CD4-positive, alpha-beta T cell treated with Interleukin-4 for 4 hours (primary cell): ENCODE measurements around the gene MYBPC1.

Experiments
- DNase-seq: peaks from one replicate; pipeline ENCODE4 v3.0.0-alpha.2; 2020

Gene MYBPC1

DNA sequence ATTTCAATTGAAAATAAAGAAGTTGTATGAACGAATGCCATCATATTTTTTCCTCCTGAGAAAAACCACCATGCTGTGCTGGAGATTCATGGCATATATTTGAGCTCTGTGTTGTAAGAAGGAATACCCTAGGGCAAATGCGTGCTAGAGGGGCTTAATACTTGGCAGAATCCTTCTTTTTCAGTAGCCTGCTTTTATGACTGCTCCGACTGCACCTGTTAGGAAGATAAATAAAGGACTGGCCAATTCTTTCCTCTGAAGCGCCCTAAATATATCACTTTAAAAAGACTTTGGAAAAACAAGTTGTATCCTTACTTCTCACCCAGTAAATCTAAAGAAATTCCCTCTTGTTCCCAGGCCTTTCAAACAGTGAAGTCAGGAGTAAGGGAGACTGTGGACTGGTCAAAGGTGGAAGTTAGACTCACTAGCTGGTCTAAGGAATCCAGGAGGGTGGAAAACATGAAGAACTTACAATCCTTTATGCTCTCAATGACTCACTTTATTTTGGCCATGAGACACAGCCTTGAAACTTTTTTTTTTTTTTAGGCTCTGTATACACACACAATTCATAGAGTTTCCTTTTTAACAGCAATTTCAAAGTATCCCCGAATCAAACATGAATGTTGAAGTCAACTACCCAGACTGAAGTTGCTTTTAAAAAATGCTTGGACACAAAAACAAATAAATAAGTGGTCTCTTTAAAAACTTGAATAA is 5.2 kb downstream of the MYBPC1 start:
- DNase-seq = no peak

DNA sequence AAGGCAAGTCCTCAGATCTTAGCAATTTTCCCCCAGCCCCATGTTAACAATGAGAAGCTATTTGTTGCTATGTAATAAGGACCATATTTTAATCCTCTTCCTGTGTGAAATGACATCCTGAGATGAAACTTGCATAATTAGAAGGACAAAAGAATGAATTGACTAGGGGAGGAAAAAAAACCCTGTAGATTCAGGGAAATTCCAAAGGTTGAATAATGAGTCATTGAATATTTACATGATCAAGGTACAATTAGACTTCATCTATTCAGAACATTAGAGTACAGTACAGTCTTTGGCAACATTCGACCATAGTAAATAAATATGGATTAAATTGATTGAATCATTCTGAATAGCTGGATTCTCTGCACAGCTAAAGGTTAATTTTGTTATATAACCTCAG is 9.4 kb downstream of the MYBPC1 start:
- no peak for DNase-seq

DNA sequence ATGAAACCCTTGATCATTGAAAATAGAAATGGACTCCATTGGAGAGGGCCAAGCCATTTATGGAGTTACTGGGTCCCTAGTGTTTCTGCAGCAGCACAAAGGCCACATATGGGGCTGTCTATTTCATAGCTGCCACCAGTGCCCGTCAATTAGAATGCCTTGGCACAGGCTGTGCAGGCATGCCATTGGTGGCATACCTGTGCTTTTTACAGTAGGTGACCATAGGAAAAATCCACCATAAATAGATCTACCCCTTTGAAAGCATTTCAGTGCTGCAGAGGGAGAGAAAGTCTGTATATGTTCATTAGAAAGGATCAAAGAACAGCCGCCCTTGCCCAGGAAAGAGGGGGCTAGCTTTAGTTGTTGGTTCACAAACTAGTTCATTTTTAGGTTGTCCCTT is 13.1 kb downstream of the MYBPC1 start:
- no peak for DNase-seq

DNA sequence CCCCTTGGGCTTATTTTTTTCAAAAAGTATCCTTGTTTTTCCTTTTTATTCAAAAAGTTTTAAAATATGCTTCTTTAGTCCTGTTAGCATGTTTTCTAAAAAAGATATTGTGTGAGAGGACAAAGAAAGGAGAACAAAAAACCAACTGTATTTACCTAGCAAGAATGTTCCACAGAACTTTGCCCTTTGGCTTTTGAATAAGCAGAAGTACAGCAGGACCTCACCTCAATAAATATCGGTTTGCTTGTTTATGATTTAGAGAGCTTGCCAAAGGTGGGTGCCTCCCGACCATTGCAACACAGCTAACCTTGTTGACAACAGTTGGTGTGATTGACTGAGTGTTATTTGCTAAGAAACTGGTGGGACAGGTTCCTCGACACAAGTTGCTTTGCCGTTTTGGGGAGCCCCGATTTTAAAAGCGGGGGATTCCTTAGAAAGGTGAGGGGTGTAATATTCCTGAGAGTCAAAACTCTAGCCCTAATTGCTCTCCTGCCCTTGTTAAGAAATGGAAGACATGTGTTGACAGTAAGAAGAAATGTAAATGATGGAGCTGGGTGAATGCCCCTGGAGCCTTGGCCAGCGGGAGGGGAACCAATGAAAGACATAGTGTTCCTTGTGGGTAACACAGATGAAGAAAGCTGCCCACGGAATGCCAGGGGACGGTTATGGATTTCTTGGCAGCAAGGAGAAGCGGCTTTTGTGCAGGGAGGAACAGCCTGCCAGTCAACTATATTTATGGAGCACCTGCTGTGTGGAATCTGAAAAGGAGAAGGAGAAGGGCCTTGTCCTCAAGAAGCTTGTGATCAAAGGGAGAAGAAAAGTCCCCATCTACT is 13.7 kb downstream of the MYBPC1 start:
- no peak for DNase-seq

DNA sequence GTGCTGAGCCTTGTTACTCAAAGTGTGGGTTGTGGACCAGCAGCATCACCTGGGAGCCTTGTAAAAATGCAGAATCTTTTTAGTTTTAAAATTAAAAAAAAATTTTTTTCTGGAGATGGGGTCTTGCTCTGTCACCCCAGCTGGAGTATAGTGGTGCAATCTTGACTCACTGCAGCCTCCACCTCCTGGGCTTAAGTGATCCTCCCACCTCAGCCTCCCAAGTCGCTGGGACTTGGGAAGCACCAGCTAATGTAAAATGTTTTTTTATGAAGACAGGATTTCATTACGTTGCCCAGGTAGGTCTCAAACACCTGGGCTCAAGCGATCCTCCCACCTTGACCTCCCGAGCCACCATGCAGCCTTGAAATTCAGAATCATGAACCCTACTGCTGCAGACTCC is 14.4 kb downstream of the MYBPC1 start:
- DNase-seq = no peak

DNA sequence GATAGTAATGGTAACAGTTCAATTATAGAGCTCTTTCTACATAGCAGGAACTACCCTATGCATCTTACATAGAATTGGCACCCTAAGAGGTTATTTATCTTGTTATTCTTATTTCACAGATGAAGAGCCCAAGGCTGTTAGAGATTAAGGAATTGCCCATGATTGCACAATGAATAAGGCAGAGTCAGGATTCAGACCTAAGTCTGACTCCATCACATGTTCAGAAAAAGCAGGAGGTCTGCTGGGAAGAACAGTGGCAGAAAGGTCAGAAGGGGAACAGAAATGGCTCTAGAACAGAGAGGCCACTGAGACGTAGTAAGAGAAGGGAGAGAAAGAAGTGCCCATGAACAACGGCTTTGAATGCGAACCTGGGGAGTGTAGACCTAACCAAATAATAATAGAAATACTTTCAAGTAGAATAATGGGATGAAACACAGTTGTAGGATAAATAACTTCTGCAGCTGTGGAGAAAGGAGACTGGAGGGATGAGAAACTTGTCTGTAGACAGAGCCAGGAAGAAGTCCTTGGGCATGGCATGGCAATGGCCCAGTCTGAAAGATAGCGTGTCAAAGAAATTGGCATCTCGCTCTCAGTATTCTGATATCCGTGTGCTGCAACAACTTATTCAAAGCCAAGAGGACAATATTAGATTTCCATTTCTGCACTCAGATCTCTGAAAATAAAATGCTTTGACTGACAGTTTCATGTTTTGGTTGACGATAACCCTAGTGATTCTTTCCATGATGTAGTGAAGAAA is 17.6 kb downstream of the MYBPC1 start:
- no peak for DNase-seq

DNA sequence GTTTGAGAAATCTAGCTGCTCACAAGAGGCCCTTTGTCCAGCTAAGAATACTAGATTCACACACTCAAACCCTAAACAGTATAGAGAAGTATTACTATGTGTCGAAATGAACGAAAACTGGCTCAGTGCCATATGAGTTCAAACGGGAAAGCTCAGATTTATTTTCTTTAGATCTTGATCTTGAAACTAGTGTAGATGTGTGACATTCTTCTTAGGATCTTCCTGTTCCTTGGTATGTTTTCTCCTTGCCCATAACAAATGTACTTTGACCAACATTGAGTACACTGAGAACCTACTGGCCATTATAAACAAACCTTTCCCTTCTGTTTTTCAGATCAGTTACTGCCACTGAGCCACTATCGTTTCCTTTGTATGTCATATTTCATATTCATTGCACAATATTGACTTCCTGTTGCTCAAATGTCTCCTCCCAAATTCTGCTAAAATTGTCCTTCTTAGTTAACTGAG is 21.3 kb downstream of the MYBPC1 start:
- no peak for DNase-seq

DNA sequence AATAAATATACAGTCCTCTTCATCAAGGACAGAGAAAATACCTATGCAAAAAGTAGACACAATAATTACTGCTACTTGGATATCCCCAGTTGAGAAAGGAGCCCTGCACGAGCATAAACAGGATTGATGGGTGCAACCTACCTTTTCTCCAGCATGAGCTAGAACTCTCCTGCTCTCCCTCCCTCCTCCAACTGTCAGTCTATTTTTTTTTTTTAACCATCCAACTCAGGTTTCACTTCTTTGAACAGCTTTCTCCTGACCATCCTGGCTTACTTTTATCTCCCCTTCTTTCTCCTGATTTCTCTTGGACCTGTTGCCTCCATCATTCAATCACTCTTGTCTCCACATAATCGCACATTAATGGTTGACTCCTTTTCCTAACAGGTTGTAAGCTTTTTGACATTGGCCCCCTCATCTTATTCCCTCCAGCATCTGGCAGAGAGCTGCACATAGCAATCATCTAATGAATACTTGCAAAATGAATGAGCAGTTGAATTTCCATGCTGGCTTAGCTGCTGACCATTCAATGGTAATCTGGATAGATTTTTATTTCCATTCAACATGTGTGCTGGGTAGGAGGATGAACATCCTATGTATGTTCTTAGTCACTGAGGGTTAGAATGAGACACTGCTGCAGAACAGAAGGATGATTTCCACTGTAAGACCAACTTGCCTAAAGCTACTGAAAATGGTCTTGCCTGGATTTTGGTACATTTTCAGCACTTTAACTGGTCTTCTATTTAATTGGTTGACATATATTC is 24.4 kb downstream of the MYBPC1 start:
- DNase-seq = no peak

DNA sequence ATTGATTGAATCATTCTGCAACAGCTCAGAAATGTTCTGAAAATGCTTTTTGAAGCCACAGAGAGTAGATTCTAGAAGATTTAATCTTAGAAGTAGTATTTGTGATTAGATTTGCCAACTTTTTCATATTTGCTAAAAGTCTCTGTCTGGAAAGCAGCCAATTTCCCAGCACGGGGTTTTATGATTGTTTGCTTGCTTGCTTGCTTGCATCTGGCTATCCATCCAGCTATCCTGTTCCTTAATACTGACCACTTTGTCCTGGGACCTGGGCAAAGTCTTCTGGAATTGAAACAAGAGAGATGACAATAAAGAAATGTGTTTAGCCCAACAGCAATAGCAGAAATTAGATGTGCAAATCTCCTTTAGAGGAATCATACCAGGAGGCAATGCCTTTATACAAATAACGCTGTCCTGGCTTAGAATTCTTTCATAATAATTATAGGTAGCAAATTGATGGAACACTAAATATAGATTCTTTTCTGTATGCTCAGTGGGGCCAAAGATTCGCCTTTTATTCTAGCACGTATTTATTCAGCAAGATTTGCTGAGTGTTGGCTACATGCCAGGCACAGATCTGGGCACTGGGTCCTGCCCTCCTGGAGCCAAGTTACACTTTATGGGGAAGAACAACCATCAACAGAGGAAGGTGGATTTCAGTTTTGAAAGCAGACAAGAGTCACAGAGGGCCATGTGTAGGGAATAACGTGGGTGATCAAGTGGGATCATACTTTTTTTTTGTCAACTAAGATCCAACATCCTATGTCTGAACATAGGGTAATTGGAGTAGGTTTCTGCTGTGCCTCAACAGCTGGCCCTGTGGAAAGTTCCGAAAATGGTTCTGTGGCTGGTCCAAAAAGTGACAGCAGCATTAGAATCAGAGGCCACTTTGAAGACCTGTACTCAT is 25.3 kb downstream of the MYBPC1 start:
- no peak for DNase-seq

DNA sequence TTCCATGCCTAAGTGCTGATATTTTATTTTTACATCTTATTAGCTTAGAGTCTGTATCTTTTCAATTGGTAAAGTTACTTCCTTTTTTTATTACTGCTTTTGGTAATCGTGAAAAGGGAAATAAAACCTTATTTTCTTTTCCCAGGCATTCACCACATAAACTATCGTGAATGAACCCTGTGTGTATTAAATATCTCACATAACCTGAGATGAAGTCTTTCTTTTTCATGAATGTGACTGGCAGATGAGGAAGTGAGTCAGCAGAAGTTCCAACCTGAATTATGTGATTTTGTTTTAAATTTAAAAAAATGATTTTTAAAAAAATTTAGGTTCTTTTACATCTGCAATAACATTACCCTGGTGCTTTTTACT is 26.0 kb downstream of the MYBPC1 start:
- DNase-seq = no peak

DNA sequence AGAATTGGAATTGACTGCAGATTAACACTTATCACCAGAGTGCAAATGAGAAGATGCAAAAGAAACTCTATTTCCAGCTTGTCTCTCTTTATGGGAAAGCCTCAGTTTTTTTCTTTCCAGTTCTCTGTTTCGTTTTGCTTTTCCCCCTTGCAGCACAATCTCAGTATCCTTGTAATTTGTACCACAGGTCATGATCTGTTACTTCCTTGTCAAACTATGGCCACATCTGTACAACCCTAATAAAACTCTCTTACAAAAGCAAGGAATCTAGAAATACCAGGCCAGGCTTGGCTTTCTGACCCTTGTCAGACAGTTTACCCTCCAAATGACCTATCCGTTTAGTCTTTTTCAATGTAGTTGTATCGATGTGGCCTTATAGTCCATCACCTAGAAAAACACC is 33.9 kb downstream of the MYBPC1 start:
- no peak for DNase-seq

DNA sequence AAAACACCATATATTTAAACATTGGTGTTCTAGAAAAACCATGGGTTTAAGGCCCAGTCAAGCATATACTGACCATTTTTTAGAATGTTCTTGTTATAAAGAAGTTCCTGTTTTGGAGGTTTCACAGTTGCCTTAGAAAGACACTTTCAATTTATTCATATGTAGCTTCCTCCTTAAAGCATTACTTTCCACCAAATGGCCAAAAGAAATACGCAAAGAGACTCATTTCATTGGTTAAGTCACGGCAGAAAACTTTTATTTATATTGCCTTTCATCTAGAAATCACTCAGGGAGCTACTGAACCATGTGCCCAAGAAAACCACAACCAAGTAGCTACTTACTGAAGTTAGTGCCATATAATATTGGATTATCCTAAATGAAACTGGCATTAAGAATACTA is 40.0 kb downstream of the MYBPC1 start:
- DNase-seq = no peak

DNA sequence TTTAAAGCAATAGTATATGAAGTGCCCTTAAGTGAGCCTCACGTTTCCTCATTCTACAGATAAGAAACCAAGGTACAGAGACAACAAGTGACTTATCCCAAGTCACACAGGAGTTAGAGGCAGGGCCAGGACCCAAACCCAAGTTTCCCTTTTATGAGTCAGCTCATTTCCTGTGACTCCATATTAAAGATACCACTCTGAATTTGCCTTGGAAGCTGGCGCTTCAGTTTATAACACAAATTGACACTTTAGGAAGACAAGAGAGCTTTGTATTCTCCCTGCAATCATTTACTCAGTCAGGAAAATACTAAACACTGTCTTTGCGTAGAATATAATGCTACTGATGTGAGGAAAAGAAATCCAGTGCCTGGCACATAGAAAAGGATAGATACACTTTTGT is 43.2 kb downstream of the MYBPC1 start:
- DNase-seq = no peak

DNA sequence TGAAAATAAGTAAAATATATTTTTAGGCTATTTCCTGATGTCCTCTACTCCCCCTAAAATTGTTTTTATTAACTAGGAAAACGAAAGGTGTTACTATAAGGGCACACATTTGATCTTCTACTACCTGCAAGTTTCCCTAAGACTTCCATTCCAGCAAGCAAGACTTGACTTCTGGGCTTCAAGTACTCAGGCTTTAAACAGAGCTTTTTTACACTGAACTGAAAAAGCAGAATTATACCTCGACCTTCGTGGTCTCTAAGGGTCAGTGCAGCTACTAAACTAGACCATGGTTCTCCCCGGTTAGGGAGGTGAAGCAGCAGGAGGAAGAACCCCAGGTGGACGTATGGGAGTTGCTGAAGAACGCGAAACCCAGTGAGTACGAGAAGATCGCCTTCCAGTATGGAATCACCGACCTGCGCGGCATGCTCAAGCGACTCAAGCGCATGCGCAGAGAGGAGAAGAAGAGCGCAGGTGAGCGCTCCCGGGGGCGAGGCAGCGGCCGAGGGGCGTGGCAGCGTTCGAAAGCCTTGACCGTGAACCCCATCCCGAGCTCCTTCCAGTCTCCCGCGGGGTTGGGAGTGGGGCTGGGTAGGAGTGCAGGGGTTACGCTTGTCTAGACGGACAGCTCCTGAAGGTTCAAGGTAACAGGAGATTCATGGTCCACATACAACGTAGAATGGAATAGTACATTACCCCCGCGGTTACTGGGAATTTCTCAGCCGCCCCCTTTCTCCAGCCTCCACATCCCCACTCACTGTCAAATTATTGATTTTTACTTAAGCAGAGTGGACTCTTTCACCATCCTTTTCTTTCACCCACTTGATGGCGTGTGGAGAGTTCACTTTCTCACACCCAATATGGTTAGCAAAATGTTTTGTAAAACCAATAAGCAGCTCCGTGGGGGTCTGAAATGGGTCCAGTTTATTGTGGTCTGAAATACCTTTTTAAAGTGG is 47.6 kb downstream of the MYBPC1 start:
- DNase-seq = no peak

DNA sequence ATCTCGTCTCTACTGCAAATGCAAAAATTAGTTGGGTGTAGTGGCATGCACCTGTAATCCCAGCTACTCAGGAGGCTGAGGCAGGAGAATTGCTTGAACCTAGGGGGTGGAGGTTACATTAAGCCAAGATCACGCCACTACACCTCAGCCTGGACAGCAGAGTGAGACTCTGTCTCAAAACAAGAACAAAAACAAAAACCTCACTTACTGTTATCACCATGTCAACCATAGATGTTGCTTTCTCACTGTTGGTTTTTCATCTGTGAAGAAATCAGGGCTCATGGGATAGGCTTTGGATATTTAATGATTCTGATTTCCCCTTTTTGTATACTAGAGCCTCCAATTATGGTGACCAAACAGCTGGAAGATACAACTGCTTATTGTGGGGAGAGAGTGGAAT is 52.9 kb downstream of the MYBPC1 start:
- DNase-seq = no peak

DNA sequence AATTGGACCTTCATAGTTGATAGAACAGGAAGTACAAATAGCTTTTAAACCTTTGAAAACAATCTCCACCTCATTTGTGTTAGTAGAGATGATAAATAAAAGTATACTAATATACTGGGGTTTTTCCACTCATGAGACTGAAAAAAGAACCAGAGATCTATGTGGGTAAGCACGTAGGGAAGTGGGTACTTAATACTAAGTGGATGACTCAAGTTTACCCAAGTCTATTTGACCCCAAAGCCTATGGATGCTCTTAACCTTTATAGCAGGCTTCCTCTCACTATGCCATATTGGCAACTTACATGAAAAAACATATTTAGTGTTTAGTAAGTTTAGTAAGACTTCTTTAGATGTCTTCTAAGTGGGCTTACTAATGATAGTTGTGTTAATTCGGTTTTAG is 53.4 kb downstream of the MYBPC1 start:
- DNase-seq = no peak

DNA sequence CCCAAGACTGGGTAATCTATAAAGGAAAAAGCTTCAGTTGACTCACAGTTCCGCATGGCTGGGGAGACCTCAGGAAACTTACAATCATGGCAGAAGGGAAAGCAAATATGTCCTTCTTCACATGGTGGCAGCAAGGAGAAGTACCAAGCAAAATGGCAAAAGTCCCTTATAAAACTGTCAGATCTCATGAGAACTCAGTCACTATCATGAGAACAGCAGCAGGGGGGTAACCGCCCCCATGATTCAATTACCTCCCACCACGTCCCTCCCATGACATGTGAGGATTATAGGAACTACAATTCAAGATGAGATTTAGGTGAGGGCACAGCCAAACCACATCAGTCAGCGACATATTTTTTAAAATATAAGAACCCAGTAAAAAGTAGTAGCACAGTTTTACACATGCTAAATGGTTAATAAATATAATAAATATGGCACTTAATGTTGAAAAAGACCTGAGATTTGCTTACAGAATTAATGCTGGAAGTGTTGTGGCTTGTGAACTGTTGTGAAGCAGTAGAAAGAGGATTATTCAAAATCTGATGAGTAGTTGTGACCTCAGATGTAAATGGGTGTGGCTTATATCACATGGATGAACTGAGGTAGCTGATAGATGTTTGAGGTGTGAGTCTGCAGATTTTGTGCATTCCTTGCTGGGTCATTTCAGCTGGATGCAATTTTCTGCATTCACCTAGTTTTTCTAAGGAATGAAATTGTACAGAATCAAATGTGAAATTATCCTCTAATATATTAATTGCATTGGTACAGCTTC is 55.8 kb downstream of the MYBPC1 start:
- DNase-seq = no peak

DNA sequence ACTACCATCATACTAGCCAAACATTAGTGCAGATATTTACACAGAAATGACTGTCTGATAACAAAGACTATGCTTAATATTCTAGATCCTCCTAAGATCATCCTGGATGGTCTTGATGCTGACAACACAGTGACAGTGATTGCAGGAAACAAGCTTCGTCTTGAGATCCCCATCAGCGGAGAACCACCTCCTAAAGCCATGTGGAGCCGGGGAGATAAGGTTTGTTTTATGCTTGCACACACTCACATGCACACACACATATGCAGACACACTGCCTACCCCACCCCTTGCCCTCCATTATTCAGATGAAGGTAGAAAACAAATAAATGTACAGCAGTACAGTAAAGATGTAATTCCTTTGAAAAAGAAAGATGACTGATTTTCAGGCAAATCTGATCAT is 58.3 kb downstream of the MYBPC1 start:
- DNase-seq = no peak

DNA sequence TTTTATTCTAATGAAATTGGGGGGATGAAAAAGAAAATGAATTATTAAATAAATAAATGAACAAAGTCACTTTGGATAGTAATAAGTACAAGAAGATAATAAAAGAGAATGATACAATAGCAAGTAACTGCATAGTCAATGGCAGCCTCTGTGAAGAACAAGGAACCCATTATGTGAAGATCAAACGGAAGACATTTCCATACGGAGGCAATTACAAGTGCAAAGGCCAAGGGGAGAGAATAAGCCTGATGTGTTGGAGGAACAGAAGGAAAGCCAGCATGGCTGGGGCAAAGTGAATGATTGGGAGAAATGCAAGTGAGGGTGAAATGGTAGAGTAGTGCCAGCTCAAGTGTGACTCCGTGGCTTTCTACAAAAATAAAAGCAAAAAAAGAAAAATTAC is 58.7 kb downstream of the MYBPC1 start:
- DNase-seq = no peak

DNA sequence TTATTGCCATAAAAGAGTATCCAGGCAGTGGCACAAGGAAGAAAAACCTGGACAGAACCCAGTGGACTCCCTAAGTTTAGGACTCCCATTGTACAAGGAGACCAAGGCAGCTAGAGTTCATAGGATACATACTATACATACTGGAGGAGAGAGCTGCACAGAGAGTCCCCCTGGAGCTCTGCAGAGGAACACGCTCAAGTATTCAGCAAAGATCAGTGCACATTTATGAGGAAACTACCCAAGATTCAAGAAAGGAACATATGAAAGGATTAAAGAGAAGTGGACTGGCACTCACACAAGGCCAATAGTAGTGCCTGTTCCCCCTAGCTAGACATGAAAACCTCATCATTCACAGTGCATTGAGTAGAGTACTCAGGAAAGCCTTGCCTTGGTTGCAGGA is 59.7 kb downstream of the MYBPC1 start:
- no peak for DNase-seq
